HG03575 (cell line): ENCODE data around the gene FIGNL2.
"Not testable (repeated sequence)": the region's sequence is repeated elsewhere in the genome, so short reads cannot be mapped to it uniquely, and the experiment has no call there.

ENCODE experiments used
- ATAC-seq: cut with Tn5 transposase; IDR thresholded peaks from one replicate; pipeline ENCODE4 v1.9.1; 2021; ENCODE audit not compliant: unreplicated experiment, insufficient number of reproducible peaks, low FRiP score; ENCODE audit errors: extremely low read depth

FIGNL2 gene, protein sequence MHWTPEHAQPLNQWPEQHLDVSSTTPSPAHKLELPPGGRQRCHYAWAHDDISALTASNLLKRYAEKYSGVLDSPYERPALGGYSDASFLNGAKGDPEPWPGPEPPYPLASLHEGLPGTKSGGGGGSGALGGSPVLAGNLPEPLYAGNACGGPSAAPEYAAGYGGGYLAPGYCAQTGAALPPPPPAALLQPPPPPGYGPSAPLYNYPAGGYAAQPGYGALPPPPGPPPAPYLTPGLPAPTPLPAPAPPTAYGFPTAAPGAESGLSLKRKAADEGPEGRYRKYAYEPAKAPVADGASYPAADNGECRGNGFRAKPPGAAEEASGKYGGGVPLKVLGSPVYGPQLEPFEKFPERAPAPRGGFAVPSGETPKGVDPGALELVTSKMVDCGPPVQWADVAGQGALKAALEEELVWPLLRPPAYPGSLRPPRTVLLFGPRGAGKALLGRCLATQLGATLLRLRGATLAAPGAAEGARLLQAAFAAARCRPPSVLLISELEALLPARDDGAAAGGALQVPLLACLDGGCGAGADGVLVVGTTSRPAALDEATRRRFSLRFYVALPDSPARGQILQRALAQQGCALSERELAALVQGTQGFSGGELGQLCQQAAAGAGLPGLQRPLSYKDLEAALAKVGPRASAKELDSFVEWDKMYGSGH

DNA sequence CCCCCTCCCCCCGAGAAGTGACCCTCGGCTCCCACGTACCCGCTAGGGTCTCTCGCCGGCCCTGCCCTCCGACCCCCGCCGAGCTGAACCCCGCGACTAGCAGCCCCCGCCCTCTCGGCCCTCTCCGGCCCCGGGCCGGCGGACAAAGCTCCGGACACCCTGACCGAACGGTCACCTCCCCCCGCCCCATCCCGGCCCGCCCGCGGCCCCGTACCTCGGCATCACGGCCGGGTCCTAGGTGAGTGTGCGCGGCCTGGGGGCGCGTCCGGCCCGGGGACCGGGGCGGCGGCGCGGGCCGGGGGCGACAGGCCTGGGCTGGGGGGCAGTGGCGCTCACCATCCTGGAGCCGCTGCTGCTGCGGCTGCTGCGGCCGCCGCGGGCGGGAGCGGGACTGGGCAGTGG, at the start of gene FIGNL2:
Gene FIGNL2, minus strand, starts transcription at position 393 of the 402 bp plus-strand sequence. CDS start 26,305 bp downstream, outside the sequence.
- ATAC-seq: no peak

- no peak for ATAC-seq
Measured at GRCh38 chr12:51897181-51897580, 48.7 kb upstream of the FIGNL2 start.

- ATAC-seq: no peak
Measured at GRCh38 chr12:51896236-51896635, 47.7 kb upstream of the FIGNL2 start.

DNA sequence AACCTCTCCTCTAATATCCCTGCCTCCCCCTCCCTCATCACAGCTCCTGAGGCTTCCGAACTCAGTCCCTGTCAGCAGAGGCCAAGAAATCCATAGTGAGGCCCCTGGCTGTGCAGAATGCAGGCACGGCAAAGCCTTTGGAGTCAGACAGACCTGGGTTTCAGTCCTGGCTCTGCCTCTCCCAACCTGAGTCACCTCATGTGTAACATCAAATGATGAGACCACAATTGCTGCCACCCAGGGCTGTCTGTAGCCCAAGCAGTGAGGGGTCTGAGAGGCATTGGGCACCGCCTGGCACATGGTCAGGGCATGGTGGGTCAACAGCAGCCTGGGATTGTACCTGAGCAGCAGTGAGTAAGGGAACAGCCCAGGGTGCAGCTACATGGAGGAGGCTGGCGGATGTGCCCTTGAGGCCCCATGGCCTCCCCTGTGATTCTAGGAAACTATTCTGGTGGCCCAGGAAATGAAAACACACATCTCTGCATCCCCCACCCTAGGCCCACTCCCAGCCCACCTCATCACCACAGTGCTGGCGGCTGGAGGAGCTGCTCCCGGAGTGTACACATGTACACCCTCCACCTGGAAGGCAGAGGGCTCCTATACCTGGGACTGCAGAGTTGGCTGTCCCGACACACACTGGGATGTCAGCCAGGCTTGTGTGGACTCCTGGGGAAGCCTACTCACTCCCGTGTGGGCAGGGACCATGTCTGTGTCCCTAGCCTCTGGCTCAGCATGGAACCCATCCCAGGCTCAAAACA, 47.0 kb upstream of the FIGNL2 start:
- no peak for ATAC-seq

DNA sequence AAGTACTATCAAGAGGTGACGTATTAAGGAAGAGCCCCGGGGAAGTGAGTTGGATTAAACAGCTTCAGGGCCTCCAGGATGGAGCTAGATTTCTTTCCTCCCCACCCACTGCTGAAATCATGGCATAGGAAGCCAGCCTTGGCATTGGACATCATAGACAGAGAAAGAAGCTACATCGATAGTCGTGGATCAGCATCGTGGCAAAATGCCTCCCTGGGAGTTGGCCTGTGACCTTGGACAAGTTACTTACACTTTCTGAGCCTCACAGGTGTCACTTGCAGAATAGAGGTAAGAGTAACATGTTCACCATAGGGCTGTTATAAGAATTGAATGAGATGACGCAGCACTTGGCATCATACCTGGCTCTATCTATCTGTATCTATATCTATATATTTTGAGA, 45.3 kb upstream of the FIGNL2 start:
- ATAC-seq: no peak

GRCh38 chr12:51891843-51892242, 43.3 kb upstream of the FIGNL2 start:
- ATAC-seq: no peak

GRCh38 chr12:51890511-51891171, 42.1 kb upstream of the FIGNL2 start:
- no peak for ATAC-seq

GRCh38 chr12:51890133-51890464, 41.6 kb upstream of the FIGNL2 start:
- ATAC-seq: no peak

- no peak for ATAC-seq
Measured at GRCh38 chr12:51889216-51890132, 41.0 kb upstream of the FIGNL2 start.

DNA sequence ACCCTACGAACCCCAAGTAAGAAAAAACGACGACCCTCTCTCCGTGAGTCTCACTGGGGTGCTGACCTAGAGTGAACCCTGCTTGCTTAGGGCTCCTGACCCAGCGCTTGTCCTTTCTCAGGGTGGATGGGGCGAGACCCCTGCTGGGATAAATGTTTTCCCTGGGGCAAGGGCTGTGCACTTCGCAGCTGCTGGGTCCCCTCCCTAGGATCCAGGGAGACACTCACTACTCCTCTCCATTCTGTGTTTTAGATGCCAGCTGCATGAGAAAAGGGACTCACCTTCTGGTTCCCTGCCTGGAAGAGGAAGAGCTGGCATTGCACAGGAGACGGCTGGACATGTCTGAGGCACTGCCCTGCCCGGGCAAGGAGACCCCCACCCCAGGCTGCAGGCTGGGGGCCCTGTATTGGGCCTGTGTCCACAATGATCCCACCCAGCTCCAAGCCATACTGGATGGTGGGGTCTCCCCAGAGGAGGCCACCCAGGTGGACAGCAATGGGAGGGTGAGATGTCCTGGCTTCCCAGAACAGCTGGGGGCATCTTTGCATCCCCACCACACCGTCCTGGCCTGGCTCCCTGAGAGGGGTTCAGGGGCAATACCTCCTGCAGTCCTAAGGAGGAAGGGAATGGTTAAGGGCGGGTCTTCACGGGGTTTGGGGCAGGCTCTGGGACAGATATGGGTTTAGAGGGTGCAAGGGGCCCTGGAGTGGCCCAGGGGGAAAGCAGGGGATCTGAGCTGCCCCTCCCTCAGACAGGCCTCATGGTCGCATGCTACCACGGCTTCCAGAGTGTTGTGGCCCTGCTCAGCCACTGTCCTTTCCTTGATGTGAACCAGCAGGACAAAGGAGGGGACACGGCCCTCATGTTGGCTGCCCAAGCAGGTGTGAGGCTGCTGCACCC, 40.0 kb upstream of the FIGNL2 start:
- no peak for ATAC-seq

- ATAC-seq: no peak
Measured at GRCh38 chr12:51887476-51888315, 39.2 kb upstream of the FIGNL2 start, which contains the start of gene ANKRD33. Gene ANKRD33, plus strand, starts transcription at chr12:51888103. Its CDS starts 84 bp downstream, at chr12:51888187.

- ATAC-seq: no peak
Measured at GRCh38 chr12:51886021-51886710, 37.6 kb upstream of the FIGNL2 start.

DNA sequence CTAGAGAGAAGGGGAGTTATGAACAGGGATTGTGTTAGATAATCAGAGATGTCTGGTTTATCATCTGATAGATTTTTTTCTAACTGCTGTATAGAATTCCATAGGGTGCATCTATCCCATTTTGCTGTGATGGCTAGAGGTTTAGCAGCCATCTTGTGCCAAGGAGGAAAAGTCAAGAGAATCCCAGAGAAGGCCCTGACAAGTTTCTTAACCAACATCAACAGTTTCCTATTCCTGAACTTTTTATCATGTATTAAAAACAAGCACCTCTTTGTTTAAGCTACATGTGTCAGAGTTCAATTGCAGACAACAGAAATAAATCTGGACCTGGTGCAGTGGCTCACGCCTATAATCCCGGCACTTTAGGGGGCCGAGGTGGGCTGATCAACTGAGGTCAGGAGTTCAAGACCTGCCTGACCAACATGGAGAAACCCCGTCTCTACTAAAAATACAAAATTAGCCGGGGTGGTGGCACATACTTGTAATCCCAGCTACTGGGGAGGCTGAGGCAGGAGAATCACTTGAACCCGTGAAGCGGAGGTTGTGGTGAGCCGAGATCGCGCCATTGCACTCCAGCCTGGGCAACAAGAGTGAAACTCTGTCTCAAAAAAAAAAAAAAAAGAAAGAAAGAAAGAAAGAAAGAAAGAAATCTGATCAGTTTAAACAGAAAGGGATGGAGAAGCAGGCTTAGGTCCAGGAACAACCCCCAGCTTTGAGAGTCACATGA, 36.9 kb upstream of the FIGNL2 start:
- ATAC-seq: not testable (repeated sequence)

GRCh38 chr12:51884676-51885229, 36.2 kb upstream of the FIGNL2 start:
- no peak for ATAC-seq

- ATAC-seq: no peak
Measured at GRCh38 chr12:51883998-51884675, 35.6 kb upstream of the FIGNL2 start.
